ENCODE measurements around the gene UBE2F.

GRCh38 chr2:237966250-237966564, 607 bp upstream of the UBE2F start:
- TF ChIP-seq POLR2A (IDR thresholded peaks at IDR 0.05) (no peak), CTCF (IDR thresholded peaks at IDR 0.05) (no peak), EP300 (IDR thresholded peaks at IDR 0.05) (no peak)

Data from ovary (tissue), 3 donors.